Stimulated activated CD4-positive, alpha-beta T cell treated with anti-CD3 and anti-CD28 coated beads, Interleukin-2, amount 100 ng/mL, for 48 hours (primary cell): ENCODE measurements around the gene DSC2.

Experiments
- DNase-seq, 2 donors: peaks; one replicate each; pipeline ENCODE4 v3.0.0-alpha.2; 2020

DSC2 gene

DNA sequence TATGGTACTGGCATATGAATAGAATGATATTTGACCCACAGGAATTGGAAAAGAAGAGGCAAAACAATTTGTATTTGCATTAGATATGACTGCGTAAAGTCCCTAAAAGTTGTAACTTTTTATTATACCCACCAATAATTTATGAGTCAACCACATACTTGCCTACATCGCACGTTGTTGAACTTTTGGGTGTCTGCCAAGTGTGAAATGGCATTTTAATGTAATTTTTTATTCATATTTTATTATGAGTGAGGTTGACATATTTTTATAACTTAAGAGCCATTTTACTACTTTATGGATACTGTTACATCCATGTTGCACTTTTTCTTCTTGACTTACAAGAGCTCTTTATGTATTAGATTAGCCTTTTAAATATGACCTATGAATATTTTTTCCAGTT lies 4.6 kb downstream of the DSC2 start:
- DNase-seq = no peak

DNA sequence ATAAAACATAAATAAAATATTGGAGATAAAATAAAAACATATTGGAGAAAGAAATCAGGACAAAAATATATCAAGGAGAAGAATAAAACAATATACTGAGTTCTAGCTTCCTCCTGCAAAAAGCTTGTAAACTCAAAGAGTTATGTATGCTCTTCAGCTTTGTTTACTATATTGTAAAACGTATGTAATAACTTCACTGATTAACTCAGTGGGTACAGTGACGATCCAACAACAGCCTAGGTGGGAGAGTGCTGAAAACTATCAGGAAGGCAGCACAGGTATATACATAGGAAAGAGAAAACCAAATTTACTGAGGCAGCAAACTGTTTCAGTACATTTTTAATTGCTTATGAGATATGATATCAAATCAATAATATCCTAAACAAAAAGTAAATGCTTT lies 8.3 kb downstream of the DSC2 start:
- no peak for DNase-seq

DNA sequence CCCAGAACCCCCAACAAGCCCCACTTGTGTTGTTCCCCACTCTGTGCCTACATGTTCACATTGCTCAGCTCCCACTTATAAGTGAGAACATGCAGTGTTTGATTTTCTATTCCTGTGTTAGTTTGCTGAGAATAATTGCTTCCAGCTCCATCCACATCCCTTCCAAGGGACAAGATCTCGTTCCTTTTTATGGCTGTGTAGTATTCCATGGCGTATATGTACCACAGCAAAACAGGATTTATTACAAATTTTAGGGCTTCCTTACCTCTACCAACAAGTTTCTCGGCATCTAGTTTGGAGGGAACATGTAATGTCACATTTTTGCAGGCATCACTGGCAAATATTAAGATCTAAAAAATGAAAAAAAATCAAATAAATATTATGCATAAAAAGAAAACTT lies 8.9 kb downstream of the DSC2 start:
- no peak for DNase-seq

DNA sequence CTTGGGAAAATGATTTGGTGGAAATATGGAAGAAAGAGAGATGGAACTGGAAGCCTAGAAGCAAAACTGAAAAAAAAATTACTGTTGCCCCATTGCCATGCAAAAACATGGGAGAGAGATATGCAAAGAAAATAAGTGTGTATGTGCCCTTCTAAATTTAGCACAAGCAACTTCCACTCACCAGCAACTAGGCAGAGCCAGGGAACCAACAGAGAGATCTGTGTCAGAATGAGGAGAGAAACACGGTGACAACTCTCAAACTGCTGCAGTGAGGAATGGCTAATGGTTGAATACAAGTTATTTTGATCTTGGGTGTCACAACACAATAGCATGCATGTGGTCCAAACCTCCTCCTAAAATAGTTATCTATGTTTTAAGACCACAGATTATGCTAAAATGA lies 10.9 kb downstream of the DSC2 start:
- no peak for DNase-seq

DNA sequence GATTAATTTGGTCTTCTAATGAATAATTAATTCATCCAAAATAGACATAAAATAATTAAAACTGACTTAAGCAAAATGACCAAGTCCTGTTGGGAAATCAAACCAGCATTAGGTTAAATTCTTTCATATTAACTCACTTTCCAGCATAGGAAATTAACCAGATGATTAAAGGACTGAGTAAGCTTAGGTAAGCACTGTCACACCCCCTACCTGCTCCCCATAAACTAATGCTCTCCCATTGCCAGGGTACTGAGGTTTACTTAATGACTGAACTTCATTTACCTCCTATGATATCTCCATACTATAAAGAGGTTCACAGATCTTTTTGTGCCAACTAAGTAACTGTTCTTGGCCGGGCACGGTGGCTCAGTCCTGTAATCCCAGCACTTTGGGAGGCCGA lies 13.7 kb downstream of the DSC2 start:
- DNase-seq = no peak

DNA sequence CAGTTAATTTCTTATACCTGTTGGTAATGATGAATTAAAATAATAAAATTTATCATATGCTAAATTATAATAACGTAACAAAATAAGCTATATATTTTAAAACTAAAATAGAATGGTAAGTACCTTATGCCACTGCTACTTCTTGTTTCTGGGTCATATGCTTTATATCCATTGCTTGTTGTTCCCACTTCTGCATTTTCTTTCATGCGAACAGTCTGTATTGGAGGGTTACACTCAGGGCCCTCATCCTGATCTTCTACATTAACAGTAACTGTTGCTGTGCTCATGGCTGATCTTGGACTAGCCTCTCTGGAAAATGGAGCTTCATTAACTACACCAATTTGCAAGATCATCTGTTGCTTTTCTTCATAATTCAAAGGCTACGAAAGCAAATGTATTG lies 22.2 kb downstream of the DSC2 start:
- DNase-seq = no peak

DNA sequence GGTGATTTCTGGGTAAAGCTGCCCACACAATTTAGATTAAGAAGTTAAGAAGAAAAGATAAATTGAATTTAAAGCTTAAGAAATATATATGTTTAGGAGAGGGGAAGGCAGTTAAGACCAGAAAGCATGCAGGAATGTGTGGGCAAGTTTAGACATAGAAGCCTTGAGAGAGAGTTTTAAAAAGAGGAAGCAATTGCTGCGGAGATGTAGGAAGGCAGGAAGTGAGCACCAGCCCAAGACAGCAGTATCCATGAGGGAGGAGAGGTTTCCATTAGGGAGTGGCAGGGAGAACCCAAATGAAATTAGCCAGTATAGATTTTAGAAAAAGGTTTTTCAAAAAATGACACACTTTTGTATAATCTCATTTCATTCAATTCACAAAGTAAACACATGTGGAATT lies 24.3 kb downstream of the DSC2 start:
- DNase-seq = no peak

DNA sequence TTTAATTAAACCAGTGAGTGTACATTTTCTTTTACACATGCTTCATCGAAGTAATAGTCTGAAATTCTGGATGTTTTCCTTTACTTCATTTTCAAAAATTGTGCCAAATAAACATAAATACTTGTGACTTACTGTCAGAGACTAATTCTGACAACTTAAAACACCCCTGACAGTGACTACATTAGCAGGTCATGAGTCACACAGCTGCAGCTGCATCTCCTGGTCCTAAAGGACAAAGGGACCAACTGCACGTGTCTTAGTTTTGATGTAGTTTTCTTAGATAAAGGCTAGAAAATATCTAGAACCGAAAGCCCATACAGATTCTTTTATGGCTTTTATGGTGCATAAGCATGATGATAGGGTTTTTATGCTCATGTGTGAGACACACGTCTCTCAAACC lies 30.0 kb downstream of the DSC2 start:
- DNase-seq = no peak

DNA sequence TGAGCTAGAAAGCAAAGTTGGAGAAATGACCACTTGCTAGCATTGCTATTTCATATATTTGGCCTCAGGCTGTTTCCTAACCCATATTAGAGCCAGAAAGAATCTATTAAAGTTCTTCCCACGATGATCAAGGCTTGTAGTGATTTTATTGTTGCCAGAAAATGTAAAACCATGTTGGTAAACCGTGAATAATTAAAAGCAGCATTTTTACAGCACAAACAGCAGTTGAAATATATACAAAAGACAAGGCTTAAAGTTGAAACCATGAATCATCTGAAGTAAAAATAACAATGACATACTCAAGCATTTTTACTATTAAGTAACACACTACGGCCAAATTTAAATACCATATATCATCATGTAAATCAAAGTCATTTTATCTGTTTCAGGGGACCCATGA lies 32.0 kb downstream of the DSC2 start:
- no peak for DNase-seq

DNA sequence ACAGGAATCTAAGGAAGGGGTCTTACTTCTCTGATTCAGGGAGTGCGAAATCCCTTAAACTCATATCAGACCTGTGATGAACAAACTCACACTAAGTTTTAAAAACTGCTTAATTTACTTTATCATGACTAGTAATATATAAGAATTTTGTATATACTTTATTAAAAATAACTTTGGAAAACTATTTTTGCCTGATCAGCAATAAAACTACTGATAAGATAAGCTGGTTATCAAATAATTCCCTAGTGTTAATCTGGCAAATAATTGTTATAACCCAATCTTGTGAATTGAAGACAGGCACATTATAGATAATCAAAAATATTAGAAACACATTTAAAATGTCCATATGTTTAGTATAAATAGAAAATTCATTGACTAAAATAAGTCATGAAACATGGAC lies 36.0 kb downstream of the DSC2 start:
- DNase-seq = no peak

DNA sequence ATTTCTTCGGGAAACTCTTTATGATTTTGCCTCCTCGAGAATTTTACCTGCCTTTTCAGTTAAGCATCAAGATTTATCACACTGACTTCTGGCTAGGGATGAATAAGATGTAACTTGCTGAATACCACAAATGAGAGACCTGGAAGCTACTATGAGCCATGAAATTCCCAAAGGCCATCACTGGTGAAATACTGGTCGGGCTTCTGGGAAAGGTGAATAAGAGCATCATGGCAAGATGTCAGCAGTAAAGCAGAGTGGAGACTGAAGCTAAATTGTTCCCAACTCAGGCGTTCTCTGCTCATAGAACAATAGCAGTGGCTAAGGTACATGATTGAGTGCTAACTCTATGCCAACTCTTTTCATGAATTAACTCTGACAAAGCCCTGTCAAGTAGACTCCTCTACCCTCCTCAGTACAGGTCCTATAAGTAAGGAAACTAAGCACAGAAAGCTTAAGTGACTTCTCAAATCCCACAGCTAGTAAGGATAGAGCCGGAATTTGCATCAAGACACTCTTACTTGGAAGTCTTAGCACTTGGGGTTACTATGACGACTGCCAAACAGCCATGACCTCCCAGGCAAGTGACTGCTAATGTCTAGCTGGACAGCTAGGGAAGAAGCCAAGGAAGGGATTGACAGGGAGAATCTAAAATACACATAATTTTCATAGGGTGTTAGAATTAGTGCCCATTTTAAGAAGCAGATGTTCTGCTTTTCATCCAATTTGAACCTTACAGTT lies 37.0 kb downstream of the DSC2 start:
- no peak for DNase-seq

DNA sequence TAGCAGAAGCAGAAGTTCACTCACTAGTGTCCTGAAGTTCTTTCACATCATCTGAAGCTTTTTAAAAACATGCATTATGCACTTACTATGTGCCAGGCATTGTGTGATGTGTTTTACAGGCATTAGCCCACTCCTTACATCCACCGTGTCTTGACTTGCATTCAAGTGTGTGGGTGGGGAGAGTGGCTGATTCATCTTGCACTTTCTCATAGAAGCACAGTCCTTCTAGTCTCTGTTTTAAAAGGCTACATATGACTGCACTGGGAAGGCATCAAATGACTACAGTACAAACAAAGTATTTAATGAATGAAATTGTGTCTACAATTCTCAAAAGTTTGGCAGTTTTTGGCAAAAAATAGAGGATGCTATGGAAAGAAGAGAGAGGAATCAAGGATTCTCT lies 38.1 kb downstream of the DSC2 start:
- no peak for DNase-seq

DNA sequence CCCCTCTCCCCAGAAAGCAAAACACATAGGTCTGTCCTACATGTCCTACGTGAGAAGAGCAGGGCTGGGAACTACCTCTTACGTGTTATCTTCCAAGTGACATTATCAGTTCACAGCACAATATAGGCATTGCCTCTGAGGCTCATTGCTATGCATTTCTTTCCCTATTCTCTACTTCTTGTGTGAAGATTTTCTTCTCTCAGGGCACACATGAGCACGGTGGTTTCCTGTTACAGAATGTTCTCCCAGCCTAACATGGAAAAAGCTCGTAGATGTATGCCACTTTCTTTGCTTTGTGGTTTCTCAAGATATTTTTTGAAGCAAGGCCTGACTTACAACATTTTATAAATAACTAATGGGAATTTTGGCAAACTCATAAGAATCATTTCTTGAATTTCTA lies 40.3 kb downstream of the DSC2 start:
- no peak for DNase-seq

DNA sequence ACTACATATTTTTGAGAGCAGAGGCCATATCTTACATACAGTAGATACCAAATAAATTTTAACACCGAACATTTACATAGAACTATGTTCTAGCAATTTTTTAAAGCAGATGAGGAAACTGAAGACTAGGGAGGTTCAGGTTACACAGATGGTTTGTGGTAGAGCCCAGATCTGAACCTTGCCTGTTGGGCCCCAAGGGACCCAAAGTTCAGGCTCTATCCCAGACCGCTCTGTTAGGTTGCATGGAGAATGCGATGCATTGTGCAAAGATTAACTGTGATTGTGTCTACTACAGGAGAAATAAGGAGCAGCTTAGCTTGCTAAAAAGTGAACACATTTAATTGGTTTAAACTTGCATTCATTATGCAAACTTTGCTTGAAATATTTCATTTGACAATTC lies 43.3 kb downstream of the DSC2 start:
- no peak for DNase-seq

DNA sequence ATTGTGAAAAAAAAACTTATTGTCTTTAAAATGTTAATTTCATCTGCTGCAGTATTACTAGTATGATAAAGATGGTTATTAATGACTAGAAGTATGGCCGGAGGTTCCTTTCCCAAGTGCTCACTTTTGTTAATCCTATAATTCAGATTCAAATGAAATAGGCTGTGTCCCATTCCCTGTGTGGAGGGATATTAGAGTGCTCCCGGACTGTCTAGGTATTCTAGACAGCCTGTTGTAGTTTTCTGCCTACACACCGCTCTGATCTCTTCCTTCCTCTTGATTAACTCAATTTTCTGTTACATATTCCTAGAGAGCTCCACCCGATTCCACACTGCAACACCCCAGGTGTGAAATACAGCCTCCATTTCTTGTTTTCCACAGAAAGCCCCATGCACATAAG lies 44.3 kb downstream of the DSC2 start:
- DNase-seq = no peak

DNA sequence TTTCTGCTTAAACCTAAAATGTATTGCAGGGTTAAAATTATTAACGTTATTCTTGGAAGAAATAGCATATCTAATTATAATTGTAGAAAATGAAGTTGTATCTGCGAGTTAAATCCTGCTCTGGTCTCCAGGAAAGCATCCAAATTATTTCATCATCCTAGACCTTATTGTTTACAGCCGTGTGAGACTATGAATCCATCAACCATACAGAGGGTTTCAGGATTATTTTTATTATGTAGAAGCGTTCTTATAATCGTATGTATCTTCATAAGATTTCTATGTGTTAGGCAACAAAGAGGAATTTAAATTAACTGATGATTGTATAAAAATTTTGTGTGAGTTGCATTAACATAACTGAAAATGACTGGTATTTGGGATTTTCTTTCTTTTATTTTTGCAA lies 45.2 kb downstream of the DSC2 start:
- DNase-seq = no peak

DNA sequence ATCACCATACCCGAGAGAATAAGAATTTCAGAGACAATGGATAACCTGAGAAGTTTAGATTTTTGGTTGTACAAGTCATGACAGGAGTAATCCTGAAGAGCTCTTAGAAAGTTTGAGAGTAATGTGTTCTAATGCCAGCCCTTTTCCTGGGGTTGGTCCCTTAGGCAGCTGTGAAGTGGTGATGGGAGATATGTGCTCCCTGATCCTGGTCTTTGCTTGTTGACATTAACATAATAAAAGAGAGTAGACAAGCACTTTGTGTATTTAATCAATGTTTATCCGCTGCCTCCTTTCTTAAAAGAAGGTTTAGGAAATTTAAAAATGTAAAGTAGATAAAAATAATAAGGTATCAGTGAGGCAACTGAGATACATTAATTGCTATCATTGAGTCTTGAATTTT lies 45.9 kb downstream of the DSC2 start:
- DNase-seq = no peak

DNA sequence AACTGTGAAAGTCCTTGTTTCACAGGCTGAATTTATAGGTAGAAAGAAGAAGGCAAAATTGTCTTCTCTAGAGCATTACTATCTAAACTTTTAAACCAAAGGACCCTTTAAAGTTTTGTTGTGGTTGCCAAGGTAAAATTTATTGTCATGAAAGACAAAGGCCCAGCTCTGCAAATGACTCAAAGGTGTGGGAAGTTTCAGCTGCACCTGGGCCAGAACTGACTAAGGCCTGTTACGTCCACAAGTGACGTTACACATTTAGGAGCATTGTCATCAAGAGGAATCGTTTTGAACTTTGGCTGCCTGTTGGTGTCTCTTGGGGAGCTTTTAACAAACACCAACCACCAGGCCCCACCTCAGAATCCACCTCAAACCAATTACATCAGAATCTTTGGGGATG lies 51.6 kb downstream of the DSC2 start:
- DNase-seq = no peak

DNA sequence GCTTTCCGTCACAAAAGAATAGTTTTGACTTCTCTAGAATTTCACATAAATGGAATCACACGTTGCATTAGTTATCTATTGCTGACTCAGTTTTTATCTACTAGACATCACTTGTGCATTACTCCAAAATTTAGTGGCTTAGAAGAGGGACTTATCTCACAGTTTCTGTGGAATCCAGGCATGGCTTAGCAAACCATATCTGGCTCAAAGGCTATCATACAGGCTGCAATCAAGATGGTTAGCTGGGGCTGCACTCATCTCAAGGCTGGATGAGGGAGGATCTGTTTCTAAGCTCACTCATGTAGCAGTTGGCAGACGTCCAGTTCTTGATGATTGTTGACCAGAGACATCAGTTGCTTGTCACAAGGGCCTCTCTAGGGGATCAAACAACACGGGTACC lies 53.0 kb downstream of the DSC2 start:
- DNase-seq = no peak

DNA sequence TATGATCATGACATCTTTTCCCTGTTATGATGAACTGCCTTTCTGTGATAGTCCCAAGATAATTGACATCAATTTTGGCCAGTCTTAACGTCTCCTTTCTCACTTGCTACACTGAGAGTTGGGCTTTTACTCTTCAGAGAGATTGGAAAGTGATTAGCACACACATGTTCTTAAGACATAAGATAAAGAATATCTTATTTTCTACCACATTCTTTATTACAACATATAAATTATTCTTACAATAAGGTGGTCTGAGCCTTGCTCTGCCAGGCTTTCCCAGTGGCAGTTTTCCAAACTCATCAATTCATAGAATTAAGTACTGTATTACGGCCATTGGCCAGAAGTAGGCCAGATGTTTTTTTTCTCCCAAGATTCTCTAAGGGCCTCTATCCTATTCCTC lies 54.0 kb downstream of the DSC2 start:
- no peak for DNase-seq

DNA sequence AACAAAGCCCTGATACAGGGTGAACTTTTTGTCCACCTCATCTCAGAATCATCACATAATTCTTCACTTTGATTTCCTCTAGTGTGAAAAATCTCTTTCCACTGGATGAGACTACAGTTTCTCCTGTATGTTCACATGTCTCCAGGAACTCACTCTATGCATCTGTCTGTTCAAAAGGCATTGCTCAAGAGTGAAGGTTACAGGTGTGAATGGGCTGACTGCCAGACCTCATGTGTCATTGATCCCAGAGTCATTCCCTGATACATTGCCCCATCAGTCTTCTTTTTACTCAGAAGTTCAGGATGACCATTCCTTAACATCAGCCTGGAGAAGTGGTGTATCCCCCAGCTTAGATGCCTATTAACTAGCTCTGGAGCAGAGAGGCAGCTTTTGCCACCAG lies 55.3 kb downstream of the DSC2 start:
- DNase-seq = no peak

DNA sequence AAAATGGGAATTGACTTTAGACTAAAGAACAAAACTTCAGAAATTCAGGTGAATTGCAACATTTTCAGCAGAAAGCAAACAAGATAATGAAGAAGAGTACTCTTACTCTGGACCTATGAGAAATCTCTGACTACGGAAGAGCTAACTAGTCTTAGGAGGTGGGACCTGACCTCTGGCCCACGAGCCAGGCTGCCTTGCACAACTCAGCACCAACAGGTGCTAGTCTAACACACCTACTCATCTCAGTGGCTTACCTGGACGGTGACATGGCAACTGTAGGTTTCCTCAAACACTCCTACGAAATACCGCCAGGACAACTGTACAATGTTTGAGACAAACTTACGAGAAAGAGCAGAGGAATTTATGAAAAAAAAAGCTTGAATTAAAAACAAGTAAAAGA lies 56.6 kb downstream of the DSC2 start:
- DNase-seq = no peak

DNA sequence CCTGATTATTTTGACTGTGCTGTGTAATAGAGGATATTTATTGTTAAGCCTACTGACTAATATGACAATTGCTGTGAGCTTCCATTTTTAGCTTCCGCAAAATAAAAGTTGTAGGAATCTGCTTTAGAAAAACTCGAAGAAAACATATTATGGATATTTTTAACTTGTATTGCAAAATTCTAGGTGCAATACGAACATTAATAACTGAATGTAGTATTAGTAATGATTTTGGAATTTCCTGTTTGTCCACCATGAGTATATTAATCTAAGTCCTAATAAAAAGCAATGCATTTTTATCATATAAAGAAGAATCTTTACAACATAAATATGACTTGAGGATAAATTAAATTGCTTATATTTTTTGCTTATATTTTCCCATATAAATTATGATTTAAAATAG lies 57.3 kb downstream of the DSC2 start:
- DNase-seq = no peak

DNA sequence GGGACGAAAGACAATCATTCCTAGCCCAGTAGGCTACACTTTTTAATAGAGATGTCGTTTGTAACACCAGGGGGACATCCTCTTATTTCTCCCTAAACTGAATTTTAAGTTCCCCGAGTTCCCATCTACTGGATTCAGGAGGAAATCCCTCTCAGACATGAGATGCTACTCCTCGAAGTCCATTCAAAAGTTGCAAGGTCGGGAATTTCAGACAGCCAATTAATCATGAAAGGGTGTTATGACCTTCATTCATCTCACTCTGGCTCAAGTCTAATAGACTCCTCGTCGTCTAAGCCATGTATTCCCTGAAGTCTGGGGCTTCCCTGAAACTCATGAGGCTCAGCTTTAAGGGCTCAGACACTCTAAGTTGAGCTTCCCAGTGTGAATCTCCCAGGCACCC lies 58.5 kb downstream of the DSC2 start:
- DNase-seq = no peak

DNA sequence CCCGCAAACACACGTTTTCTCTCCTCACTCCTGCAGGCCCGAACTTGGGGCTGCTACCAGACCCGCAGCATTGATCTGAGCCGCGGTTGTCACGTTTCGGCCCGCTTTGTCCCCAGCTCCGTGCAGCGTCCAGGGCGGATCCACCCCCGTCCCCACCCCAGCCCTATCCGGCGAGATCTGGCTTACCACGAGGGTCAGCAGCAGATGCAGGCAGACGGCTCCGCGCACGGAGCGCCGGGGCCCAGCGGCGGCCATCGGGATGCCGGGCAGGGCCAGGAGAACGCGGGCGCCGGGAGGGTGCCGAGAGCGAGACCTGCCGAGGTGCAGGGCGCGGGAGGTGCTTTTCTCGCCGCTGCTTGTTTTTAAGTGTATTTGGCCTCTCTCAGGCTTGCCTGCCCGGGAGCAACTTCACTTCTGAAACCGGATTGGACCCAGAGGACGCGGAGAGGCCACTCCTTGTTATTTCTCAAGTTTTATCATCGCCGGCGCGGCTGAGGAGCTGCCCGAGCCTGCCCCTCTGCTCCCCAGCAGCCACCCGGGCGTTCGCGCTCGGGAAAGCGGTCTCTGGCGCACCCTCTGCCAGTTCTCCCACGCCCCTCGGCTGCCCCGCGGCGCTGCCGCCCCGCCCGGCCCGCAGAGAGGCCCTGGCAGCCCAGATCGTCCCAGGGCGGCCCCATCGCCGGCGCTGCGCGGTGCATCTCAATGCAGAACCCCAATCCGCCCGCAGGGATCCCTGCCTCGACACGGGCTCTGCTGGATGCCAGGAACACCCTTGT lies 59.6 kb downstream of the DSC2 start, which contains the start of gene DSC3:
TSS of gene DSC3 (minus strand) at position 337 of the 776 bp plus-strand sequence. CDS start at position 255, 82 bp downstream.
- DNase-seq = no peak
